ENCODE data around the gene DOCK9.

Gene DOCK9

DNA sequence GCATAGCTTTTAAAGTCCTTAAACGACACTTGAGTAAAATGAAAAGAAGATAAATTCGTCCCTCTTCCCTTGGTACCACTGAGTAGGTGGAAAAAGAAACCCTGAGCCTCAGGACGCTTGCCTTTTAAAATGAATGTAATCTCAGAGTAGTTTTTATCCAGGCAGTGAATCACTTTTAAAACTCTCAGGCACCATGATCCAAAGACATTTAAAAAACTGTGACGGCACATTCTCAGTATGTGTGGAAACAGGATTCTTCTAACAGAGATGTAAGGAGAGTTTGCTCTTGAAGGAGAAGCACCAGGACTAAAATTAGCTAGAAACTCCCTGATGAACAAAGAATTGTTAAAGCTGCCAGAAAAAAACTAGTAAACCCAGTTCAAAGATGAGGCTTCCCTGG, 119.7 kb downstream of the DOCK9 start:
- Histone ChIP-seq H3K4me2 (ENCODE audit: low read length) (no peak overlapping the region), H3K4me3 (ENCODE audit: low read depth, low read length) (no peak overlapping the region), H3K36me3 (ENCODE audit: control insufficient read depth, insufficient read depth, low read length) (no peaks in the 10 kb centered on the region), H2AFZ (no peak overlapping the region), H3K27me3 (ENCODE audit: control insufficient read depth, insufficient read depth, low read length) (no peaks in the 10 kb centered on the region), H3K27ac (no peak overlapping the region), H3K79me2 (no peaks in the 10 kb centered on the region), H3K9me3 (ENCODE audit: control insufficient read depth, low read length) (no peaks in the 10 kb centered on the region), H3K9ac (no peak overlapping the region), H3K4me1 (no peaks in the 10 kb centered on the region)
- TF ChIP-seq CTCF (IDR thresholded peaks at IDR 0.05): no peak

DNA sequence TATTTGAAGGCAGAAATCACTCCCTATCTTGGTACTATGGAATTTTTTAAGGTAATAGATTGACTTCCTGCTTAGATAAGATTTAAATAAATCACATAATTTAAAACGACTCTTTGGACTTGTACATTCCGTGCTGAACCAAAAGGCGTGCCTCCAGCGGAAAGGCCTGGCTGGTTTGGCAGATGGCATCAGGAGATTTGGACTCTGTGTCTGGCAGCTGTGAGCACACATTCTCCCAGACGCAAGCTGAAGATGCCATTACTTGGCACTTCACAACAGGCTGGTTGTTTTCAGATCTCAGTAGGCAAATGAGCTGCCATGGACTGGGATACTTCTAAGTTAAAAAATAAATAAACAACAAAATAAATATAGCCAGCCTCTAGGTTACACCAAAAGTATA, 120.9 kb downstream of the DOCK9 start:
- Histone ChIP-seq H3K27me3 (ENCODE audit: control insufficient read depth, insufficient read depth, low read length) (no peaks in the 10 kb centered on the region), H3K4me1 (no peaks in the 10 kb centered on the region), H3K27ac (no peak overlapping the region), H3K79me2 (no peaks in the 10 kb centered on the region), H3K4me3 (ENCODE audit: low read depth, low read length) (no peak overlapping the region), H3K9ac (no peak overlapping the region), H3K36me3 (ENCODE audit: control insufficient read depth, insufficient read depth, low read length) (no peaks in the 10 kb centered on the region), H2AFZ (no peak overlapping the region), H3K4me2 (ENCODE audit: low read length) (no peak overlapping the region), H3K9me3 (ENCODE audit: control insufficient read depth, low read length) (no peaks in the 10 kb centered on the region)
- no peak for TF ChIP-seq CTCF (IDR thresholded peaks at IDR 0.05)

DNA sequence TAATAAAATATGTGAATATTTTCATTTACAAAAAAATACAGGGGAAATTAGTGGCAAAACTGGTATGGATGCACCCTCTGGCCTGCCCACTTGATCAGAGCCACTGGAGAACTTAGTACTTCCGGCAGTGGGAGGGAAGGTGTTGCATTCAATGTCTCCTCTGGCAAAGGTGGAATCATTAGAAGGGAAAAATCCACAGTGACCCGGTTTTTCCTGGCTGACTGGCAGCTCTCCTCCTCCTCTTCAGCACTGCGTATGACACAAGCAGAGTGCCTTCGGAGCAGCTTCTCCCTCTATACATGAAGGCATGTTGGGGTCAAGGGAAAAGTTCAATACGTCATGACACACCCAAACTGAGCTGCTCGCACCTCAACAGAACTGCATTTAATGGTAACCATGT, 123.4 kb downstream of the DOCK9 start:
- Histone ChIP-seq H3K4me3 (ENCODE audit: low read depth, low read length) (no peak overlapping the region), H2AFZ (no peak overlapping the region)
- TF ChIP-seq CTCF (IDR thresholded peaks at IDR 0.05): no peak

DNA sequence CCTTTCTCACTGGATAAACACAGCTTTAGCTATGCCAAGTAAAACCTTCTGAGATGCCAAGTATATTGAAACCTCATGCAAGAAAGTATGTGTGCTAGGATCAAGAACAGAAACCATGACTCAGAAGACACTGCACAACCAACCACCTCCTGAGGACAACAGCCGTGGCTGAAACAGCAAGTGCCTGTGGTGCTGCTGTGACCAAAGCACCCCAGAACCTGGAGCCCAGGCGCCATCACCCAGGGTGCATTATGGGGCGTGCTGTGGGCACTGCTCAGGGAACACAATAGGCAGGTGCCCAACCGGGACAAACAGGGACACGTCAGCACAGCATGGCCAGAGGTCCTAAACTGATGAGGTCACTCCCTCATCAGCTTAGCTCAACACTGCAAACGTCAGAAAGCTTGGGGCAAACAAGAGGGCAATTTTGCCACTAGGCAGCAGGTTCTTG, 124.1 kb downstream of the DOCK9 start:
- Histone ChIP-seq H3K9me3 (ENCODE audit: control insufficient read depth, low read length) (no peaks in the 10 kb centered on the region), H3K4me3 (ENCODE audit: low read depth, low read length) (no peak overlapping the region), H3K79me2 (no peaks in the 10 kb centered on the region), H2AFZ (no peak overlapping the region), H3K4me1 (no peaks in the 10 kb centered on the region), H3K27ac (no peak overlapping the region), H3K27me3 (ENCODE audit: control insufficient read depth, insufficient read depth, low read length) (no peaks in the 10 kb centered on the region), H3K4me2 (ENCODE audit: low read length) (no peak overlapping the region), H3K36me3 (ENCODE audit: control insufficient read depth, insufficient read depth, low read length) (no peaks in the 10 kb centered on the region), H3K9ac (no peak overlapping the region)
- TF ChIP-seq CTCF (IDR thresholded peaks at IDR 0.05): no peak

More for the DNA sequence above, 123.4 kb downstream of the DOCK9 start:
- Histone ChIP-seq H3K9me3 (ENCODE audit: control insufficient read depth, low read length) (no peaks in the 10 kb centered on the region), H3K4me2 (ENCODE audit: low read length) (no peak overlapping the region), H3K79me2 (no peaks in the 10 kb centered on the region), H3K9ac (no peak overlapping the region), H3K36me3 (ENCODE audit: control insufficient read depth, insufficient read depth, low read length) (no peaks in the 10 kb centered on the region), H3K4me1 (no peaks in the 10 kb centered on the region), H3K27me3 (ENCODE audit: control insufficient read depth, insufficient read depth, low read length) (no peaks in the 10 kb centered on the region), H3K27ac (no peak overlapping the region)

- H3K4me1 ChIP-seq: no peaks in the 10 kb centered on the region
- no peaks in the 10 kb centered on the region for H3K9me3 ChIP-seq (ENCODE audit: control insufficient read depth, low read length)
- TF ChIP-seq CTCF (IDR thresholded peaks at IDR 0.05): no peak
- no peaks in the 10 kb centered on the region for H3K79me2 ChIP-seq
- no peak overlapping the region for H3K4me3 ChIP-seq (ENCODE audit: low read depth, low read length)
- H3K4me2 ChIP-seq (ENCODE audit: low read length): no peak overlapping the region
- no peaks in the 10 kb centered on the region for H3K36me3 ChIP-seq (ENCODE audit: control insufficient read depth, insufficient read depth, low read length)
- H3K9ac ChIP-seq: no peak overlapping the region
- H3K27me3 ChIP-seq (ENCODE audit: control insufficient read depth, insufficient read depth, low read length): no peaks in the 10 kb centered on the region
- H3K27ac ChIP-seq: no peak overlapping the region
- H2AFZ ChIP-seq: no peak overlapping the region
These were observed 126.6 kb downstream of the DOCK9 start for GRCh38 chr13:98851276-98851675.

Measured in parathyroid adenoma (tissue), 2 donors.